ENCODE measurements around the gene SELENOT.

DNA sequence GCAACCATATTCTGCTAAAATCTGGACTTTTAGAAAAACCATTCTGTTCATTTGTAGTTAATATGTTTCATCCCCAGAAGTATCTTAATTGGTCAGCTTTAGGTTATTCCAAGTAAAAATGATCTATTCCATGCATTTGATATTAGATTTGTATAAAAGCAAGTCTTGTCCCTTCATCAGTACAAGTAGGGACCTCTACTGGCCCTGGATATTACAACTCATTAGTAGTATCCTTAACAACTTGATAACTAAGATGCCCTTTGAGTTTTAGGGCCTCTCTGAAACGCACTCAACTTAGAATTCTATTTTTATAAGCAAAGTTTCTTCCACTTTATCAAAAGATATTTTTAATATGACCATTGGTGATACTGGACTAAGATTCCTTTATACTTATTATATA is 25.3 kb upstream of the SELENOT start:
- no peak for TF ChIP-seq TCF7L2 (IDR thresholded peaks at IDR 0.05; ENCODE audit: borderline replicate concordance, extremely low read depth, insufficient read depth, insufficient read length)
- TF ChIP-seq ZNF274 (IDR thresholded peaks at IDR 0.05; ENCODE audit: low read depth, low read length) = no peak
- TF ChIP-seq CEBPB (IDR thresholded peaks at IDR 0.05; ENCODE audit: low read depth) = no peak
- TF ChIP-seq CTCF (IDR thresholded peaks at IDR 0.05 in 2 of 3, conservative IDR thresholded peaks at IDR 0.05 in 1 of 3; ENCODE audit: borderline replicate concordance in 1 of 3, insufficient read depth in 1 of 3, low read depth in 2 of 3, low read length in 2 of 3) = 0 out of 6 replicates have a peak, but pooled peaks of 1 of the 3 experiments have one; percentile 10
- no peak for TF ChIP-seq SRF (IDR thresholded peaks at IDR 0.05; ENCODE audit: low read depth)
- TF ChIP-seq POLR2A (IDR thresholded peaks at IDR 0.05; ENCODE audit: borderline replicate concordance, extremely low read depth, insufficient read depth, insufficient read length) = no peak
- TF ChIP-seq EZH2 (IDR thresholded peaks at IDR 0.05) = no peak
